Calu3 (cell line): ENCODE data around the gene ZNF268. TPM values are rescaled to one million over a fixed set of nuclear protein-coding genes. Genes with fewer than 3 reads are reported as not detected.

ENCODE experiments used
- BruUV-seq: library from RNA; stranded (reverse); fragments of 400-500 nt; replicated peaks from 2 replicates; lab custom pipeline; 2021; lab: Mats Ljungman, UMichigan
- CTCF ChIA-PET: fragments of 300-600 bp; sonication (Branson Sonifier 250); formaldehyde crosslinking; loops from one replicate; lab custom pipeline; 2022; ENCODE audit warnings: antibody characterized with exemption; lab: Charles Lee
- DNase-seq: peaks from one replicate; pipeline ENCODE4 v3.0.0; 2022
- H3K27ac Mint-ChIP-seq: one replicate; pipeline ENCODE4 v1.8.0; 2022; ENCODE audit warnings: mixed read lengths; ENCODE audit not compliant: unreplicated experiment
- H3K27me3 Mint-ChIP-seq: one replicate; pipeline ENCODE4 v1.8.0; 2022; ENCODE audit warnings: mixed read lengths; ENCODE audit not compliant: unreplicated experiment
- H3K36me3 Mint-ChIP-seq: one replicate; pipeline ENCODE4 v1.8.0; 2022; ENCODE audit warnings: mild to moderate bottlenecking, moderate library complexity, mixed read lengths; ENCODE audit not compliant: insufficient read depth, unreplicated experiment
- H3K4me1 Mint-ChIP-seq: one replicate; pipeline ENCODE4 v1.8.0; 2022; ENCODE audit warnings: mild to moderate bottlenecking, low read depth, mixed read lengths; ENCODE audit not compliant: unreplicated experiment
- H3K4me3 Mint-ChIP-seq: one replicate; pipeline ENCODE4 v1.8.0; 2022; ENCODE audit warnings: mild to moderate bottlenecking, low read depth, moderate library complexity, mixed read lengths; ENCODE audit not compliant: unreplicated experiment
- H3K9me3 Mint-ChIP-seq: one replicate; pipeline ENCODE4 v1.8.0; 2022; ENCODE audit warnings: low read depth, mixed read lengths; ENCODE audit not compliant: unreplicated experiment
- CTCF ChIP-seq: fragments of 200-600 bp; IDR thresholded peaks from one replicate; pipeline ENCODE4 v1.8.0; 2022; ENCODE audit warnings: antibody characterized with exemption; ENCODE audit not compliant: unreplicated experiment
- intact Hi-C: fragments of 100-400 bp; cut with micrococcal nuclease; formaldehyde crosslinking; loops from one replicate; pipeline ENCODE4 v1.10.0; 2022; ENCODE audit not compliant: unreplicated experiment
- total RNA-seq: library from RNA; stranded (reverse); gene quantifications from 2 replicates; pipeline ENCODE4 v1.2.3, GENCODE V29; 2022

The ZNF268 gene
- total RNA-seq, 1 experiment from 2014 or later, result 31.6 TPM

GRCh38 chr12:133233006-133233405 is 51.7 kb downstream of the ZNF268 start:
- Mint-ChIP-seq H3K9me3 (peaks cover 25% of the 10 kb centered on the region), H3K36me3 (no peaks in the 10 kb centered on the region), H3K27ac (no peak overlapping the region), H3K4me1 (no peaks in the 10 kb centered on the region), H3K4me3 (no peak overlapping the region), H3K27me3 (no peaks in the 10 kb centered on the region)
- TF ChIP-seq CTCF, result no peak
- CTCF ChIA-PET, result no interaction called here
- intact Hi-C loops, result no loop called here
- no peak for DNase-seq
- no TSS peak for BruUV-seq

- Mint-ChIP-seq H3K27ac (no peak overlapping the region), H3K27me3 (no peaks in the 10 kb centered on the region), H3K4me3 (no peak overlapping the region), H3K4me1 (no peaks in the 10 kb centered on the region), H3K36me3 (no peaks in the 10 kb centered on the region), H3K9me3 (peaks cover 22% of the 10 kb centered on the region)
- CTCF ChIA-PET, result no interaction called here
- no peak for TF ChIP-seq CTCF
- intact Hi-C loops, result no loop called here
- no peak for DNase-seq
- BruUV-seq, result no TSS peak
These were observed 52.8 kb downstream of the ZNF268 start for GRCh38 chr12:133233993-133234564.

- no peak for TF ChIP-seq CTCF
- BruUV-seq, result no TSS peak
- Mint-ChIP-seq H3K36me3 (no peaks in the 10 kb centered on the region), H3K27me3 (no peaks in the 10 kb centered on the region), H3K4me3 (no peak overlapping the region), H3K4me1 (no peaks in the 10 kb centered on the region), H3K27ac (no peak overlapping the region), H3K9me3 (peaks cover 24% of the 10 kb centered on the region)
- DNase-seq, result no peak
- intact Hi-C loops, result no loop called here
- CTCF ChIA-PET, result no interaction called here
These were observed 53.7 kb downstream of the ZNF268 start for GRCh38 chr12:133234971-133235370.

GRCh38 chr12:133235401-133236112 is 54.3 kb downstream of the ZNF268 start, which contains the start of gene ANHX:
Gene ANHX (minus strand): TSS chr12:133235877. CDS start chr12:133234356, 1,521 bp downstream.
- CTCF ChIA-PET, result no interaction called here
- Mint-ChIP-seq H3K4me3 (no peak within 1 kb of the TSS), H3K27me3 (no peaks in the 10 kb centered on the region), H3K36me3 (no peaks in the 10 kb centered on the region), H3K9me3 (peaks cover 23% of the 10 kb centered on the region), H3K4me1 (no peaks in the 10 kb centered on the region), H3K27ac (no peak within 1 kb of the TSS)
- intact Hi-C loops, result no loop called here
- TF ChIP-seq CTCF, result no peak
- no TSS peak for BruUV-seq
- DNase-seq, result no peak
